ENCODE measurements around the gene OSER1. TPM values are rescaled to one million over a fixed set of nuclear protein-coding genes. Genes with fewer than 3 reads are reported as not detected.
A peak's percentile ranks its signal among the peaks of the same experiment; 100 is the strongest.
"Not testable (repeated sequence)": the region's sequence is repeated elsewhere in the genome, so short reads cannot be mapped to it uniquely, and the experiment has no call there.

The OSER1 gene
- total and polyA plus RNA-seq, 8 donors, result 7.8 to 87.5 (median 31.7) TPM

GRCh38 chr20:44193801-44194200, 16.8 kb downstream of the OSER1 start:
- Histone ChIP-seq H3K4me1 (peaks cover 0 to 14% (median 5%) of the 10 kb centered on the region in 4 donors), H3K36me3 (peaks cover 25 to 35% (median 34%) of the 10 kb centered on the region in 4 donors), H3K9me3 (no peaks in the 10 kb centered on the region), H3K4me3 (no peak overlapping the region), H3K27me3 (no peaks in the 10 kb centered on the region), H3K27ac (no peak overlapping the region)
- WGBS, 5 donors, result 72 to 80% (median 74%) methylated on average over 2 of the region's 2 CpGs
- no peak for DNase-seq
- TF ChIP-seq POLR2A (IDR thresholded peaks at IDR 0.05) (no peak), EP300 (IDR thresholded peaks at IDR 0.05) (no peak), POLR2AphosphoS5 (IDR thresholded peaks at IDR 0.05) (no peak), CTCF (IDR thresholded peaks at IDR 0.05) (no peak)
- intact Hi-C loops (cut with DNase I; ENCODE audit: low total_unique reads), result loop anchor here (5.0 kb wide), 1 partner anchor 76 kb away; no protein-coding TSS in a partner anchor

DNA sequence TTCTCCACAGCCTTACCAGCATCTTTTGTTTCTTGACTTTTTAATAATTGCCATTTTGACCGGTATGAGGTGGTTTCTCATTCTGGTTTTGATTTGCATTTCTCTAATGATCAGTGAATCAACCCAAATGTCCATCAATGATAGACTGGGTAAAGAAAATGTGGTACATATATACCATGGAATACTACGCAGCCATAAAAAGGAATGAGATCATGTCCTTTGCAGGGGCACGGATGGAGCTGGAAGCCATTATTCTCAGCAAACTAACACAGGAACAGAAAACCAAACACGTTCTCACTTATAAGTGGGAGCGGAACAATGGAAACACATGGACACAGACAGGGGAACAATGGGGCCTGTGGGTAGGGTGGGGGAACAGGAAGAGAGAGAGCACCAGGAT, 18.9 kb downstream of the OSER1 start:
- 89 to 96% (median 90%) methylated on average over 5 of the region's 5 CpGs for WGBS, 5 donors
- not testable (repeated sequence) for H3K9me3 ChIP-seq, H3K27ac ChIP-seq, DNase-seq, H3K4me3 ChIP-seq
- Histone ChIP-seq H3K27me3 (peaks cover 0 to 13% (median 7%) of the 10 kb centered on the region in 3 donors), H3K36me3 (peaks cover 5 to 13% (median 12%) of the 10 kb centered on the region in 4 donors), H3K4me1 (peaks cover 6 to 36% (median 19%) of the 10 kb centered on the region in 4 donors)
- intact Hi-C loops (cut with DNase I; ENCODE audit: low total_unique reads), result loop anchor here (5.0 kb wide), 1 partner anchor 74 kb away; no protein-coding TSS in a partner anchor

- Histone ChIP-seq H3K4me1 (peaks cover 6 to 38% (median 24%) of the 10 kb centered on the region in 4 donors), H3K27me3 (peaks cover 0 to 20% (median 14%) of the 10 kb centered on the region in 3 donors)
- not testable (repeated sequence) for H3K4me3 ChIP-seq, H3K27ac ChIP-seq, H3K36me3 ChIP-seq, H3K9me3 ChIP-seq
- DNase-seq, result peak; percentile 43 to 87
- intact Hi-C loops (cut with DNase I; ENCODE audit: low total_unique reads), result loop anchor here (5.0 kb wide), 1 partner anchor 73 kb away; no protein-coding TSS in a partner anchor
- TF ChIP-seq POLR2AphosphoS5 (IDR thresholded peaks at IDR 0.05) (peak in 2 of 3 donors; percentile 6 to 34), CTCF (IDR thresholded peaks at IDR 0.05) (peak in 5 of 7 experiments; percentile 48 to 83 (median 69))
- 21 to 27% (median 22%) methylated on average over 15 of the region's 15 CpGs for WGBS, 5 donors
These were observed 20.2 kb downstream of the OSER1 start for GRCh38 chr20:44190197-44190852.

- peak overlapping the region in 3 of 5 donors; percentile 80 to 91 (median 80) for H3K27ac ChIP-seq
- peaks cover 0 to 20% (median 14%) of the 10 kb centered on the region in 3 donors for H3K27me3 ChIP-seq
- DNase-seq, result peak in 1 of 2 donors; percentile 26
- TF ChIP-seq CTCF (IDR thresholded peaks at IDR 0.05) (no peak), POLR2AphosphoS5 (IDR thresholded peaks at IDR 0.05) (peak in 1 of 3 donors; percentile 49)
- intact Hi-C loops (cut with DNase I; ENCODE audit: low total_unique reads), result no loop called here
- H3K36me3 ChIP-seq, result no peaks in the 10 kb centered on the region
- 54 to 65% (median 61%) methylated on average over 6 of the region's 6 CpGs for WGBS, 5 donors
- peaks cover 6 to 38% (median 24%) of the 10 kb centered on the region in 4 donors for H3K4me1 ChIP-seq
- H3K9me3 ChIP-seq, result no peaks in the 10 kb centered on the region
- H3K4me3 ChIP-seq, result no peak overlapping the region
These were observed 21.8 kb downstream of the OSER1 start for GRCh38 chr20:44188752-44189151.

Data from stomach (tissue), 9 donors.